ENCODE results near the gene ZDHHC4.

DNA sequence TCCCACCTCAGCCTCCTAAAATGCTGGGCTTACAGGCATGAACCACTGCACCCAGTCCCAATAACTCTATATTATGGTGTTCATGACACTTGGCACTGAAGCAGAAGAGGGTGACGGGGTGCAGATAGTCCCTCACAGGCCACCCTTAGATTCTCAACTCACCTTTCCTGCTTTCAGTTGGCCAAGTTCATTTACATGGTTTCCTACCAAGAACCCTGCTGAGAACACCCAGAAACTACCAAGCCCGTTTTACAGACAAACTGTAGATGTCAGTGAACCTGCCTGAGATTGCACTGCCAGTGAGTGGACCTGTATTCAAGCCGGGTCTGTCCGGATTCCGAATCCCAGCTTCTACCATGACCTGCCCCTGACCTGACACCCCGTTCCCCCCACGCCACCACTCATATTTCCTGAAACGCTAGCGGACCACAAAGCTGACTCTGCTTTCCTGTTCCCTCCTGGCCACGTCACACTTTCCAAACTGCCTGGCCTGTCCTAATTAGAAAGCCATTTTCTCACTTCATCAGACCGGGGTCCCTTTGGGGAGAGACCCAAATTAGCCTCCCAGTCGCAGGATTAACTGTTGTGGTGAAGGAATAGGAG is 43.3 kb upstream of the ZDHHC4 start:
- TF ChIP-seq, protein P1, sequence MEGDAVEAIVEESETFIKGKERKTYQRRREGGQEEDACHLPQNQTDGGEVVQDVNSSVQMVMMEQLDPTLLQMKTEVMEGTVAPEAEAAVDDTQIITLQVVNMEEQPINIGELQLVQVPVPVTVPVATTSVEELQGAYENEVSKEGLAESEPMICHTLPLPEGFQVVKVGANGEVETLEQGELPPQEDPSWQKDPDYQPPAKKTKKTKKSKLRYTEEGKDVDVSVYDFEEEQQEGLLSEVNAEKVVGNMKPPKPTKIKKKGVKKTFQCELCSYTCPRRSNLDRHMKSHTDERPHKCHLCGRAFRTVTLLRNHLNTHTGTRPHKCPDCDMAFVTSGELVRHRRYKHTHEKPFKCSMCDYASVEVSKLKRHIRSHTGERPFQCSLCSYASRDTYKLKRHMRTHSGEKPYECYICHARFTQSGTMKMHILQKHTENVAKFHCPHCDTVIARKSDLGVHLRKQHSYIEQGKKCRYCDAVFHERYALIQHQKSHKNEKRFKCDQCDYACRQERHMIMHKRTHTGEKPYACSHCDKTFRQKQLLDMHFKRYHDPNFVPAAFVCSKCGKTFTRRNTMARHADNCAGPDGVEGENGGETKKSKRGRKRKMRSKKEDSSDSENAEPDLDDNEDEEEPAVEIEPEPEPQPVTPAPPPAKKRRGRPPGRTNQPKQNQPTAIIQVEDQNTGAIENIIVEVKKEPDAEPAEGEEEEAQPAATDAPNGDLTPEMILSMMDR (IDR thresholded peaks at IDR 0.05) = no peak
- TF ChIP-seq POLR2A (IDR thresholded peaks at IDR 0.05) = no peak
